Measurements from ENCODE around the gene SLC9A9.

- TF ChIP-seq CTCF (IDR thresholded peaks at IDR 0.05; ENCODE audit: insufficient read depth, low read length) (no peak), POLR2AphosphoS5 (IDR thresholded peaks at IDR 0.05; ENCODE audit: low read depth) (no peak)
Observed at GRCh38 chr3:143441516-143442171, 406.6 kb downstream of the SLC9A9 start.

Data from HL-60 (cell line).